Stimulated activated CD8-positive, alpha-beta memory T cell treated with anti-CD3 and anti-CD28 coated beads, Interleukin-15, amount 100 ng/mL, for 24 hours (primary cell): ENCODE measurements around the gene AHCYL1.
"Not testable (repeated sequence)": the region's sequence is repeated elsewhere in the genome, so short reads cannot be mapped to it uniquely, and the experiment has no call there.

Source experiments
- DNase-seq: peaks from one replicate; pipeline ENCODE4 v3.0.0-alpha.2; 2020; ENCODE audit warnings: low read depth

AHCYL1 gene

GRCh38 chr1:109997867-109998229 lies 13.3 kb downstream of the AHCYL1 start:
- no peak for DNase-seq

GRCh38 chr1:110002695-110003094 lies 18.1 kb downstream of the AHCYL1 start:
- DNase-seq = no peak

GRCh38 chr1:110003747-110004428 lies 19.3 kb downstream of the AHCYL1 start:
- DNase-seq = no peak

GRCh38 chr1:110004583-110004982 lies 20.0 kb downstream of the AHCYL1 start:
- DNase-seq = no peak

GRCh38 chr1:110005971-110006370 lies 21.4 kb downstream of the AHCYL1 start:
- no peak for DNase-seq

GRCh38 chr1:110006516-110006915 lies 22.0 kb downstream of the AHCYL1 start:
- no peak for DNase-seq

GRCh38 chr1:110007046-110007830 lies 22.7 kb downstream of the AHCYL1 start:
- no peak for DNase-seq

- DNase-seq = no peak
Measured at GRCh38 chr1:110008971-110009565, 24.5 kb downstream of the AHCYL1 start.

GRCh38 chr1:110011527-110012041 lies 27.0 kb downstream of the AHCYL1 start:
- DNase-seq = no peak

- DNase-seq = no peak
Measured at GRCh38 chr1:110012100-110012780, 27.7 kb downstream of the AHCYL1 start.

GRCh38 chr1:110017792-110018191 lies 33.2 kb downstream of the AHCYL1 start:
- no peak for DNase-seq

GRCh38 chr1:110018396-110018795 lies 33.8 kb downstream of the AHCYL1 start:
- DNase-seq = no peak

- DNase-seq = no peak
Measured at GRCh38 chr1:110019770-110020169, 35.2 kb downstream of the AHCYL1 start.

GRCh38 chr1:110021285-110021684 lies 36.7 kb downstream of the AHCYL1 start:
- no peak for DNase-seq

GRCh38 chr1:110024613-110025012 lies 40.0 kb downstream of the AHCYL1 start:
- DNase-seq = no peak

- DNase-seq = not testable (repeated sequence)
Measured at GRCh38 chr1:110030687-110031086, 46.1 kb downstream of the AHCYL1 start.

- DNase-seq = no peak
Measured at GRCh38 chr1:110032327-110032726, 47.8 kb downstream of the AHCYL1 start.

GRCh38 chr1:110033421-110033820 lies 48.9 kb downstream of the AHCYL1 start:
- DNase-seq = no peak

GRCh38 chr1:110034040-110034450 lies 49.5 kb downstream of the AHCYL1 start:
- DNase-seq = no peak

GRCh38 chr1:110034451-110035235 lies 50.1 kb downstream of the AHCYL1 start, which contains the start of gene STRIP1:
Gene STRIP1 (plus strand): TSS chr1:110034624. CDS start chr1:110034638, 14 bp downstream.
- DNase-seq = peak; percentile 71

- DNase-seq = no peak
Measured at GRCh38 chr1:110035236-110035752, 50.7 kb downstream of the AHCYL1 start.
